NCI-H2081 (cell line): ENCODE measurements around the gene AUTS2.

Source experiments
- DNase-seq, 2 experiments: peaks; one replicate each; lab custom pipeline; 2025; lab: John Stamatoyannopoulos, UW

AUTS2 gene

DNA sequence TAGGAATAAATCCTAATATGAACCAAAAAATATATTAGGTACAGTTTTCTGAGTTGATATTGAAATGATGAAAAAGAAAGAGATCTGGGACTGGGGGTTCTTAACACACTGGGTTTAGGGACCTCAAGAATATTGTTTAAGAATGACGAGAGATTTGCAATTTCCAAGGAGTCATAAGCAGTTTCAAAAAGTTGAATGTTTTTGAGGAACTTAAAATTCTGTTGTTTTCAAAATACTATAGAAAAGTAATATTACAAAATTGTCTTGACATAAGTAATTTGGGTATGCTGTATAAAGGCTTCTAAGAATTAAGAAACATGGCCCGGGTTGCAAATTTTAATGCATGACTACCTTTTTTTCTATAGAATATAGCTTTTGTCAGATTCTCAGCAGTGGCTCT lies 88.1 kb downstream of the AUTS2 start:
- no peak for DNase-seq

DNA sequence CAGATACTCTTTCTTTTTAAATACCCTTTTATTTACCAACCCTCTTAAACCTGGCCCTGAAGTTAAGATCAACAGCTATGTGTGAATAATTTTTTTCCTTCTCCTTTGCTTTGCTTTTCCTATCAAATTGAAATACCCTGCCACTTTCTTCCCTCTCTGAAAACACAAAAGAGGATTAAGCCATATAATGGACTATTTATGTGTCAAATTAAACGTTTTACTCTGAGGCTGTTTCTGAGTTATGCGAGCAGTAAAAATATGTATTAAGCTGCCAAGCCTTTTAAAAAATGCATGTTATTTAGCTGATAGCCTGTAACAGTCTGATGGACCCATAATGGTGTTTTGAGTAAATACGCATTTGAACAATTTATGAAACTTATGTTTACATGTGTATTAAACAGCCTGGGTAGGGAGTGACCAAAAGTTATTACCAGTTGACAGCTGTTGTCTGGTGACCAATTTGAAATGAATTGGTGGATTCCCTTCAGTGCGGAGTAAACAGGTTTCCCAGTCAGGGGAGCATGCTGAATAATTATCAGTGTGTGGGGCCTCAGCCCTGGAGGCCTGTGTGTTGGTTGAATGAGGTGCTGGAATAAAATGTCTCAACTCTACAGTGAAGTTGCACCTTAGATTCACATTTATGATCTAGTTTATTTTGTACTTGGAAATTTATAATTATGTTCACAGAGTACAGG lies 89.6 kb downstream of the AUTS2 start:
- peak; percentile 78 to 94 for DNase-seq

DNA sequence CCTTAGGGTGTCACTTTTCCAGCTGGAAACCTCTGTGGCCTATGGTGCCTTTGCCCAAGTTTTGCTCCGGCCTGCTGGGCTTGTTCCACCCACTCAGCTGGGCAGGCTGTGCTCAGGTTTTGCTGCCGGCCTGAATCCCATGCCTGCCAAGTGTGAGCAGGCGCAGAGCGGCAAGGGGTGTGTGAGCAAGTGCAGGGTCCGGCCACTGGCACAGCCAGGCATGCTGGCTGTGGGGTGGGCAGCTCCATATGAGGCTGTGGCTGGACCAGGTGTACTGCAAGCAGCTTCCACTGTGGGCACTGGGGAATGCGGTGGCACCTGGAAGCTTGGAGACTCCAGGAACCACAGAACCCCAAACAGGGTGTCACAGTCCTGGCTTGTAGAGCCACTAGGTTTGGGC lies 92.1 kb downstream of the AUTS2 start:
- DNase-seq: no peak

DNA sequence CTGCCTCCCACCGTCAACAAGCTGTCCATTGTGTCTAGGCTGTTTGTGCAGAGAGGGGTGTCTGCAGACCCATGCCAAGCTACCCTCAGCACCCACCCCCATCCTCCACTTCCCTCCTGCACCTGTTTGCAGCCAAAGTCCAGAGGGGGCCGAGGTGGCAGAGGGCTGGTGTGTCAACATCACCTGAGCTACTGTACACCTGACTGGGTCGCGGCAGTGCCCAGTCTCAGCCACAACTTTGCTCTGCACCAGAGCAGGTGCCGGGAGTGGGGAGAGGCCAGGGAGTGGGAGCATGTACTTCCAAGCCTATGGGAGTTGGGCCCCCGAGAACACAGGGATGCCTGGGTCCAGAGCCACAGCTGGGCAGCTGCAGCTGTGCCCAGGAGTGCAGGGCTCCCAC lies 93.1 kb downstream of the AUTS2 start:
- no peak for DNase-seq

DNA sequence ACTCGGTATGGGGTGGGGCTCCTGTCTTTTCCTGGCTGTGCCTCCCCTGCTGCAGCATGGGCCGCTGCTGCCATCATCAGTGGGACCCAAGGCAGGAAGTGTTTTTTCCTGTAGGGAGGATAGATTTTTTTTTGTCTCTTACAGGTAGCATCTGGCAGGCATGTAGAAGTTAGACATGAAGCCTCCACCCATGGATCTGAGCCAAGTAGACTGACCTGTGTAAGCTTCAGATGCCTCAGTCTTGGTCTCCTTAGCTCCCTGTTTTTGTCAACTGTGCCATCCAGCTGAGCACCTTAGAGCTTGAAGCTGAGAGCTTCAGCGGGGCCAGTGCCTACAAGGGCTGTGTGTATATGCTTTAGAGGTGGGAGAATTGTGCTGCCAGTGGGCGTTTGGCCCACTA lies 93.5 kb downstream of the AUTS2 start:
- no peak for DNase-seq

DNA sequence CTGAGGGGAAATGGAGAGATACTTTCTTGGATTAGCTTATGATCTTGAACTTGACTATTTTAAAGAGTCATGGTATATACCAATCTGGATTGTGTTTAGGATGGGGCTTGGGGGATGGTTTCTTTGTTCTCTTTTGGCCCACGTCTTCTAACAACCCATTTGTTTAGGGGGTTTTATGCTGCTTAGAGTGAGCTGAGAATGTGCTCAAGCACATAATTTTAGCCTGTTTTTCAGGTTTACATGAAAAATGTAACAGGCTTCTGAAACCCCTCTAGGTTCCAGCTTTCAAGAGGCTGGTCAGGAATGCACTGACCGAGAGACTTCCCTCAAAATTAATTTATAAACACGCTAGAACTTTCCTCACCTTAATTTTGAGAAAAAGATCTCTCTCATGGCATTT lies 94.3 kb downstream of the AUTS2 start:
- no peak for DNase-seq

DNA sequence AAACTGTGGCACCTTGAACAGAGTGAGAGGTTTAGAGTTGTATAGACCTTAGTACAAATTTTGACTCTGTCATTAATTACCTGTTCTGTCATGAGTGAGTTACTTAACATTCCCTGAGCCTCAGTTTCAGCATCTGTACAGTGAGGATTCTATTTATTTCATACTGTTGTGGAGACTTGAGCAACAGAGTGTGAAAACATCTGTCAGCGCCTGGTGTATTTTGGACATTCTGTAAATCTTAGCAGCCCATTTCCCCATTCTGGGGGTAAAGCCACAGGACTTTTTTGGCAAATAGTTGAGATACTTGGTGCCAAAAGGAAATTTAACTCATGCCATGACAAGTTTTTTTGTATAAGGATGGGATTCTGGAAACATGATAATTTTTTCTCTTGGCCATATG lies 94.8 kb downstream of the AUTS2 start:
- no peak for DNase-seq

DNA sequence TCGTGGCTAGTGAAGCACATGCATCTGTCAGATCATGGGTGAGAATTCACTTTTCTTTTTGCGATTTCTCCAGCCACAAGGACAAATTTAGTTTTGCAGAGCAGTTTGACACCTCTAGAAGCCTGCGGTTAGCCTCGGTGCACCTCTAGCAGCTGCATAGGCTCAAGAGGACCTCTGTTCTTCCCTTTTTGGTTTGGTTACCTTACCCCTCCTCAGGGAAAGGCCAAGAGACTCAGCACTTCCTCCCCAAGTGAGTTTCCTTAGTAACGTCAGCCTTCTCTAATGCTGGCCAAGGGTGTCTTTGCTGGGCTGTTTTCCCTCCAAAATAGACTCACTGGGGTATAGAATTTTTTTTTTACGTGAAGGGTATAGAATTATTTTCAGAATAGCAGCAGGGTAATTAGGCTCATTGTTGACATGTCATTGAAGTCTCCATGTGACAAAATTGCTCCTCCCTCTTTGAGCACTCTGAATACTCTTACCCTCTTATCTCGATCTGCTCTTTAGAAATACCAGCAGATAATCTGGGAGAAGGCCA lies 97.8 kb downstream of the AUTS2 start:
- DNase-seq: no peak

DNA sequence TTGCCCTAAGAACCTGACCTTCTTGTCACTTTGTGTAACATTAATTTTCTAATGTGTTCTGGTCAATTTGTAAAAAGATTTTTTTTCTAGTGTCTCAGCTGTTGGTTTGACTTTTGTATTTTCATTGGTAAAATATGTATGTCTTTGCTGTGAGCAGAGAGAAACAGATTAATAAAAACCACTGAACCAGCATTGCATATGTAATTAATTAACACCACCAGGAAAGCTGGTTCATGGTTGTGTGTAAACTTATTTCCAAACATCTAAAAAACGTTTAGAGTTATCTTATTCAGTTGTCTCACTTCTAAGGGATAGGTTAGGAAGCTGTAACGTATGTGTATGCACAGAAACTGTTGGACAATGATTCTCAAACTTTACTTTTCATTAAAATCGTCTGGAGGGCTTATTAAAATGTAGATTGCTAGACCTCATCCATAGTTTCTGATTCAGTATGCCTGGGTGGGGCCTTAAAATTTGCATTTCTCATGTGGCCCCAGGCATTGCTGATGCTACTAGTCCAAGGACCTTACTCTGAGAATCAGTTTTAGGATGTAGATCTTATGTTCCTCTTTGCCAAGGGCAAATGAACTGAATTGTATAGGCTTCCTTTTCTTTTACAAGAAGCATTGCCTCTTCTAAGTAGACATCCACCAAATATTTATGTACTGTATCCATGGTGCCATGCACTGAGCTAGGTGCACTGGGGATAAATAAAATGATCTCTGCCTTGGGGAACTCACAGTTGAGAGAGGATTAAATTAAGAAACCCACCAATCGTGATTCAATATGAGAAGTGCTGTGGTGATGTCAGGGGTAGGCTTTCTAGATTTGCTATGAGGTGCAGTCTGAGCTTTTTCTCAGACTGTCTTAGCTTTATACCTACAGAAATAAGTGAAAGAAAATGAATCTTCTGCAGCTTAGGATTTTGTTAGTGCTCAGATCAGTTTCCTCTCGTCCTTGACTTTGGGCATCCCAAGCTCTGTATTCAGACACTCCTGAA lies 98.7 kb downstream of the AUTS2 start:
- no peak for DNase-seq

DNA sequence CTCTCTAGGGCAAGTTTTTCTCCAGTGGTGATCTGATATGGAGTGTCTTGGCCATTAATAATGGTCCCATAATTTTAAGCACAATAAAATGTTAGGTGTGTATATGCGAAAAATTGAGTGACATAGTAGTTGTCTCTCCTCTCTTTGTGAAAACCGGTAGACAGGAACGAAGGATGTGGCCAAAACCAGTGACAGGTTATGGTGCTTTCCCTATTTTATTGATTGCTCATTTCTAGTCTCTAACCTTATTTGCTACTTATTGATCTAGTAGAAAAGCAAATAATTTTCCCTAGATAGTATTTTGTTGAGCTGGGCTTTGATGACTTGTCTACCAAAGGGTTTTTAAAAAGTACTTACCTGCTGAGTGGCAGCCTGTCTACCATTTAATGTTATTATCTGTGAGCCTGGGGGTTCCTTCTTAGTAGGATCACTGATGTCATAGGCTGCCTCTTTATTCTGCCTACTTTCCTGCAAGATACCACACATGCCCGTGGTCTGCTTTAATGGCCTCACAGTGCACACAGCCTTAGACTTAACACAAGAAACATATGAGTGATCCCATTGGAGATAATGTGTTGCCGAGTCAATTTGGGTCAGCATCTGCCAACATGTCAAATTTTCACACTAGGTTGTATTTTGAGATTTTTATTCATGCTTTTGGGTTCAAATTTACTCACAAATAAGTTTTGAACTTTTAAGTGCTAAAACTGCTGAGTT lies 100.0 kb downstream of the AUTS2 start:
- no peak for DNase-seq

DNA sequence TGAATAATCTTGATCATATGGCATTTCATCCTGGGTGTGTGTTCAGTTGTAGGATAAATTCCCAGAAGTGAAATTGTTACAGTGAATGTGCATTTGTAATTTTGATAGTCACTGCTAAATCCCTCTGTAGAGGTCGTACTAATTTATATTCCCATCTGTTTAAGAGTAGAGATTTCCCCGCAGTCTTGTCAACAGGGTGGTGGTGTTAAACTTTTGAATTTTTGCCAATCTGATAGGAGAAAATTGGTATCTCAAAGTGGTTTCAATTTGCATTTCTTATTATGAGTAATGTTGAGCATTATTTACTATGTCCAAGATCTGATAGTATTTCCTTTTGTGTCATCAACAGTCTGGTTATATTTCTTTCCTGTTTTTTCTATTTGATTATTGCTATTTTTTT lies 101.7 kb downstream of the AUTS2 start:
- no peak for DNase-seq

DNA sequence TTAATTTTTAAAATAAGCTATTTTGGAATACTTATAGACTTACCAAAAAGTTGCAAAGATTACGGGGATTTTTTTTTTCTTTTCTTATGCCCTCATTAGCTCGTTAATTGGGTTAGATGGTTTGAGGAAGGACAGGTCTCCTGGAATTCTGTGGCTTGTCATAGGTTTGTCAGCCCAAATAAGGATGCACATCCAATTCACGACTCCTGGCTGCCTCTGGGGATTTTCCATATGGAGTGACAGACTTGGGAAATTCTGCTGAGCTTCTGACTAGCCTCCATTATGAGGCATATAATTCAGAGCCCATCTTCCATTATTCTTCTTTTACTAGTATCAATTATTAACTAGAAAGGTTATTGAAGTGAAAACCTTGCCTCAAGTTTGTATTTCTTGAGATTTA lies 102.1 kb downstream of the AUTS2 start:
- no peak for DNase-seq

DNA sequence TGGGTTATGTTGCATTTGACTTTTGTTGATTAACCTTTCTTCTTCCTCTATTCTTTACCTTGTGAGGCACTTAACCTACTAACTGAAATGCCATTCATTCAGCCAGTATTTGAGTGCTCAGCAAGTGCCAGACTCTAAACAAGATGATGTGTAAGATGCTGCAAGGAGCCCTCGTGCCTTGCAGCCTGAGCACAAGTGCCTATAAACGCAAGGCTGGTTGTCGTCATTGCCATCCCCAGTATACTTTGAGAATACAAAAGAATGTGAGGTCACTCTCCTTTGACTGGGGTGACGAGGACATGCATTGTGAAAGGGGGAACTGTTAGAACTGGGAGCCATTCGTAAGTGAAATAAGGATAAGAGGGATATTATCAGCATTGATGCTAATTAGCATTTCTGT lies 103.0 kb downstream of the AUTS2 start:
- DNase-seq: no peak

DNA sequence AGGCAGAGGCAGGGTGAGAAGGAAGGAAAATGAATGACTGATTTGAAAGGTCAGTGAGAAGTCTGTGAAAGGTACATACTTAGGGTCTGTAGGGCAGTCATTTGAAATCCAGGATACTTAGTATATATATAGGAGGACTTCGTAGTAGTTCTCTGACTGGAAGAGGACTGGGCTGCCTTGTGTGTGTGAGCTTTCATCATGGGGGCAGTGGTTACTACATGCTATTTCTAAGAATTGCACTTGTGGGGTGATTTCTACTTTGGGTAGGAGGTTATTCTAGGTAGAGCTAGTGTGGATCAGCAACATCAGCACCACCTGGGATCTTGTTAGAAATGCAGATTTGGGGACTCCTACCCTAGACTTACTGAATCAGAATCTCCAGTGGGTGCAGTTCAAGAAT lies 104.1 kb downstream of the AUTS2 start:
- DNase-seq: no peak

DNA sequence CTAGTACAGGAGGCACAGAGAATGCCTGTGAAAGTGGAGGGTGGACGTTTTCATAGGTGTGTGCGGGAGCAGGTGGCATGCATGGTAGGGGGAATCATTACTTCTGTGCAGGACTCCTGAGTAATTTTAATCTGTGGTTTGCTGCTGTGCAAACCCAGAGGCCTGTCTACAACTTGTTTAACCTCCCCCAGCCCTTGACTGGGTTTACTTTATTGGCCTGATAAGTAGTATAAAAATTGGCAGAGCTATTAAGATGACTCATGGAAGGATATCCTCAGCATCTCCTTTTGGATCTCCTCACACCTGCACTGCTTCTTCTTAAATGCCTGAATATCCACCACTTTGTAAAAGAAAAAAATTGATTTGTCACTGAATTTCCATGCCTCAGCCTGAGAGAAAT lies 104.8 kb downstream of the AUTS2 start:
- no peak for DNase-seq

DNA sequence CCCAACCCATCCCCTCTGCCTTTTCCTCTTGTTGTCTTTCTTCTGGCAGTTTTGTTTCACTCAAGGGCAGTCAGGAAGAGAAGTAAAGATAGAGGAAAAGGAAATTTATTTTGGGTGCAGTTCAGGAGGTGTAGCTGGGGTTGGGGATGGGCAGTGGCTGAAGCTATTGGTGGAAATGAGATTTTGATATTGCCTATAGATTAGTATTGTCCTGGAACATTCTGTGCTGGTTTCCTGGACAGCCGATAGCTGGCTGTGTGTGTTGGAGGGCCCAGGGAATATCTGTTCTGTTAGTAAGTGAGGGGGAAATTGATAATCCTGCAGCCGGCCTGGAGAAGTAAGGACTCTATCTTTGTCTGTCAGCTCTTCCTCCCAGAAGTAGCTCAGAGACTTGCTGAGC lies 107.8 kb downstream of the AUTS2 start:
- no peak for DNase-seq

DNA sequence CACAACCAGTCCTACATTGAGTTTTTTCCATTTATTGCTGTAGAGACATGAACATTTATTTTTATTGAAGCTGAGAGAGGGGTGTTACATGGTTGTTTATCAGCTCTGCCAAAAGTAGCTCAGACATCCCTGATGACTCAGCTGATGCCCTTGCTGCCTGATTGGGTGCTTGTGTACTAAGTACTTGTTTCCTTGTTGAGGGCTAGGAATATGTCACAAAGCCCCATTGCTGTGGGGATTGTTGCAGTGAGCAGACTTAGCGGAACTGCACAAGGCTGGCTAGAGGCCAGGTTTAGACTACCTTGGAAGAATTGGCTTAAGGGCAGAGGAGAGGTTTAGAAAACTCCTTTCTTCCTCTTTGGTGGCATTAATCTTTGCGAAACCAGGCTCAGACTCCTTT lies 110.6 kb downstream of the AUTS2 start:
- DNase-seq: peak in 1 of 2 experiments; percentile 42

DNA sequence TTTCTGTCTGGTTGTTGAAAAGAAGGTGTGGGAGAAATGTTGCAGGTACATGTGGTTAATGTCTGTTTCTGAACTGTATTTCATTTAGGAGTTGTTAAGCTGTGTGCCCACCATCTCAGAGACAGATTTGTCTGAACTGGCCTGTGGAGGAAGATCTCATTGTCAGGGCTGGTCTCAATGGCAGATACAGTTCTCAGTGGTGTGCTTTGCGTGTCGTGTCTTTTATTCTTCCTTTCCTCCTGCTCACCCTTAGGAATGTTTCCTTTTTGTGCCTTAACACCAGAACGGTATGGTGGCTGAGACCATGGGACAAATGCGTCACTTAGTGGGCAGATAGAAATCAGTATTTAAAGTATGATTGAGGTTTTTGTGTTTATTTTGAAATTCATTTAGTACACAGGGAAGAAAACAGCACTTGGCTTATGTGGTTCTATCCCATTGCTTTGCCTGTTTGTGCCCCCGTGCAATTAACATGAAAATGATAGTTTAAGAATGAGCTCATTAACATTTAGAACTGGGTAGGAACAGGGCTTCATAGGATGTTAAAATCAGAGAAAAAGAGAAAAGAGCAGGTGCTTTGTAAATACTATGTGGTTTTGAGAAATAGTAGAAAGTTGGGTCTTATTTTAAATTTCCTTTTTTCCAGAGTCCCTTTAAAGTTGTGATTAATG lies 112.6 kb downstream of the AUTS2 start:
- DNase-seq: no peak

DNA sequence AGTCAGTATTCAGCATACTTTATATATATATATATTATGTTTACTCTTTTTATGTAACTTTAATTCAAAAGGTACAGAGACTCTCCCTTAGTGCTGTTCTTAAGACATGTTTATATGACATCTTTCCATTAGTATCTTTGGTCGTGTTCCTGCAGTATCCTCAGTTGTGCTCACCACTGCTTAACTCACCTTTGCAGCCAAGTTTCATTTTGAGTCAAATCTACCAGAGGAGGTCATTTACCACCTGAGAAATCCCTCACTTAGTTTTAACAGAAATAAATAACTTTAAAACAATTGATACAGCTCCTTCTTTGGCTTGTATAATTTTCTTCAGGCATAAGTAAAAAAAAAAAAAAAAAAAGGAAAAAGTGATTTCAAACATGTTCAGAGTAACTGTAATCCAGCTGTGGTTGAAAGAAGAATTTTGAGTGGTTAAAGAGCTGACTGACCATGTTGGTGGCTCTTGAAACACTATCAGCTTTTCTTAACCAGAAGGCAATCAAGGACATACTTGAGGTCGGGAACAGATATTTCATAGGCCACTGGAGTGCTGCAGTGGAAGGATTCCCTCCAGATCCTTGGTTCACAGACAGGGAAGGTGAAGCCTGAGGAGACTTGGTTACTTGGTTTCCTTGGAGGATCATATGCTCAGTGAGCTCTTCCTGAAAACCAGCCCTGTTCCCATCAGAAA lies 116.8 kb downstream of the AUTS2 start:
- DNase-seq: no peak

DNA sequence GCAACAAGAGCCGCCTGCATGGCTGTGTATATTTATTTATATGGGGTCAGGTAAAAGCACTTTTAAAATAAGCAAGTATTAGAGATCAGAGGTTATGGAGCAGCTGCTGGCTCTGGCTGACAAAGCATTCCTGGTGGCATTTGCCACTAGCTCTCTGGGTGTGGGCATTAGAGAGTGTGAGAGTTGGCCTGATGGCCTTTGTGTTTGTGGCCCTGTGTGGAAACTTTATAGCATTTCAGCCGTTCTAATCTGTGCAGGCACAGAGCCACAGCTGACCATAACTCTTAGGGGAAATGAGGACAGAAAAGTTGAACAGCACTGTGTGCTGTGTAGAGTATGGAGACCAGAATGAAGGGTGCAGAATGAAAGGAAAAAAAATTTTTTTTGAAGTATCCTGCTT lies 118.9 kb downstream of the AUTS2 start:
- DNase-seq: no peak

DNA sequence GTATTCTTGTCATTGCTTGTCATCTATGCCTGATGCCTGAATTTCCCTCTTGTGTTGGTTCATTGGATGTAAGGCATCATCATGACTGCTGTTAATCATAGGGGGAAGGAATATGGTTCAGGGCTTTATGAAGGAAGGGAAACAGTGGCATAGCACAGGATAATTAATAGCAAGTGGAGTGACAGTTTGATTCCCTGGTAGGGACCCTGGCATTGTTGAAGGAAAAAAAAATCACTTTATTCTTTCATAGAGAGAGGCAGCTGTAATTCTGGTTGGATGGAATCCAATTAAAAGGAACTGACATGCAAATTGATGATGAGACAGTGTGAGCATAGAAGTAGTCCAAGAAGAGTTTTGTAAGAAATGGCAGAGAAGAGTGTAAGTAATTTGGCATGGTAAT lies 121.4 kb downstream of the AUTS2 start:
- no peak for DNase-seq
